Measurements from ENCODE around the gene KIF12. TPM values are rescaled to one million over a fixed set of nuclear protein-coding genes. Genes with fewer than 3 reads are reported as not detected.

KIF12 gene
- total RNA-seq (not detected), polyA plus RNA-seq (not detected), total RNA-seq (0 to 0.09 (median 0) reads per million in 6 experiments)

GRCh38 chr9:114098936-114099668 is at the start of gene KIF12:
KIF12 (minus strand) TSS chr9:114099292; CDS start chr9:114099276, 16 bp downstream.
- Mint-ChIP-seq H3K9me3 (peaks cover 5 to 15% (median 10%) of the 10 kb centered on the region in 9 donors), H3K4me3 (peak within 1 kb of the TSS in 9 of 10 donors; percentile 32 to 76 (median 55)), H3K27me3 (peaks cover 22 to 58% (median 40%) of the 10 kb centered on the region in 5 donors), H3K4me1 (peaks cover 6 to 13% (median 12%) of the 10 kb centered on the region in 4 donors), H3K27ac (peak within 1 kb of the TSS in 1 of 10 donors; percentile 24), H3K36me3 (peaks cover 0 to 10% (median 2%) of the 10 kb centered on the region in 3 donors)
- DNase-seq (peak in 1 of 10 donors; percentile 45), ATAC-seq (no peak)
- POLR2A ChIA-PET, result no interaction called here

- Mint-ChIP-seq H3K4me1 (no peaks in the 10 kb centered on the region), H3K27ac (no peak overlapping the region), H3K36me3 (no peaks in the 10 kb centered on the region), H3K9me3 (no peaks in the 10 kb centered on the region), H3K27me3 (peaks cover 17 to 58% (median 43%) of the 10 kb centered on the region in 5 donors), H3K4me3 (no peak overlapping the region)
- DNase-seq, result peak in 1 of 10 donors; percentile 7
- ATAC-seq, result no peak
- POLR2A ChIA-PET, result no interaction called here
Observed at GRCh38 chr9:114146735-114147134, 47.6 kb upstream of the KIF12 start.

- H3K4me3 Mint-ChIP-seq, result no peak overlapping the region
- DNase-seq (no peak), ATAC-seq (no peak)
- H3K27ac Mint-ChIP-seq, result no peak overlapping the region
- H3K27me3 Mint-ChIP-seq, result peaks cover 12 to 23% (median 23%) of the 10 kb centered on the region in 5 donors
- no peaks in the 10 kb centered on the region for H3K36me3 Mint-ChIP-seq
- no peaks in the 10 kb centered on the region for H3K4me1 Mint-ChIP-seq
- POLR2A ChIA-PET, result no interaction called here
- H3K9me3 Mint-ChIP-seq, result no peaks in the 10 kb centered on the region
Observed at GRCh38 chr9:114143234-114143633, 44.1 kb upstream of the KIF12 start.

- ATAC-seq (no peak), DNase-seq (no peak)
- H3K4me3 Mint-ChIP-seq, result no peak overlapping the region
- no peaks in the 10 kb centered on the region for H3K9me3 Mint-ChIP-seq
- POLR2A ChIA-PET, result no interaction called here
- H3K36me3 Mint-ChIP-seq, result no peaks in the 10 kb centered on the region
- peaks cover 7 to 30% (median 23%) of the 10 kb centered on the region in 5 donors for H3K27me3 Mint-ChIP-seq
- H3K27ac Mint-ChIP-seq, result no peak overlapping the region
- H3K4me1 Mint-ChIP-seq, result no peaks in the 10 kb centered on the region
Observed at GRCh38 chr9:114141553-114142402, 42.7 kb upstream of the KIF12 start.

- POLR2A ChIA-PET, result no interaction called here
- H3K36me3 Mint-ChIP-seq, result no peaks in the 10 kb centered on the region
- H3K4me1 Mint-ChIP-seq, result no peaks in the 10 kb centered on the region
- no peak for ATAC-seq
- H3K27ac Mint-ChIP-seq, result no peak overlapping the region
- H3K4me3 Mint-ChIP-seq, result no peak overlapping the region
- H3K27me3 Mint-ChIP-seq, result peaks cover 5 to 24% (median 20%) of the 10 kb centered on the region in 5 donors
- DNase-seq, result no peak
- H3K9me3 Mint-ChIP-seq, result no peaks in the 10 kb centered on the region
Observed at GRCh38 chr9:114140850-114141249, 41.8 kb upstream of the KIF12 start.

GRCh38 chr9:114140401-114140800 is 41.3 kb upstream of the KIF12 start:
- H3K36me3 Mint-ChIP-seq, result no peaks in the 10 kb centered on the region
- H3K27me3 Mint-ChIP-seq, result peaks cover 5 to 26% (median 24%) of the 10 kb centered on the region in 5 donors
- H3K4me3 Mint-ChIP-seq, result no peak overlapping the region
- no peaks in the 10 kb centered on the region for H3K9me3 Mint-ChIP-seq
- POLR2A ChIA-PET, result no interaction called here
- H3K4me1 Mint-ChIP-seq, result no peaks in the 10 kb centered on the region
- H3K27ac Mint-ChIP-seq, result no peak overlapping the region
- no peak for DNase-seq
- ATAC-seq, result no peak

- H3K27me3 Mint-ChIP-seq, result peaks cover 7 to 28% (median 23%) of the 10 kb centered on the region in 5 donors
- ATAC-seq (no peak), DNase-seq (no peak)
- POLR2A ChIA-PET, result interaction anchor here (0.6 kb wide), 1 partner anchor 254 kb away, joined by 3 read pairs; no protein-coding TSS in a partner anchor
- H3K27ac Mint-ChIP-seq, result no peak overlapping the region
- no peaks in the 10 kb centered on the region for H3K4me1 Mint-ChIP-seq
- no peaks in the 10 kb centered on the region for H3K36me3 Mint-ChIP-seq
- H3K9me3 Mint-ChIP-seq, result no peaks in the 10 kb centered on the region
- H3K4me3 Mint-ChIP-seq, result no peak overlapping the region
Observed at GRCh38 chr9:114139071-114139470, 40.0 kb upstream of the KIF12 start.

GRCh38 chr9:114138552-114138971 is 39.5 kb upstream of the KIF12 start:
- ATAC-seq (no peak), DNase-seq (no peak)
- POLR2A ChIA-PET, result interaction anchor here (0.6 kb wide), 1 partner anchor 255 kb away, joined by 3 read pairs; no protein-coding TSS in a partner anchor
- H3K4me1 Mint-ChIP-seq, result no peaks in the 10 kb centered on the region
- H3K27me3 Mint-ChIP-seq, result peaks cover 7 to 25% (median 21%) of the 10 kb centered on the region in 5 donors
- no peak overlapping the region for H3K27ac Mint-ChIP-seq
- H3K36me3 Mint-ChIP-seq, result no peaks in the 10 kb centered on the region
- H3K4me3 Mint-ChIP-seq, result no peak overlapping the region
- no peaks in the 10 kb centered on the region for H3K9me3 Mint-ChIP-seq

- ATAC-seq, result no peak
- DNase-seq, result no peak
- POLR2A ChIA-PET, result no interaction called here
- Mint-ChIP-seq H3K27ac (no peak overlapping the region), H3K27me3 (peaks cover 10 to 23% (median 21%) of the 10 kb centered on the region in 5 donors), H3K9me3 (no peaks in the 10 kb centered on the region), H3K36me3 (no peaks in the 10 kb centered on the region), H3K4me3 (no peak overlapping the region), H3K4me1 (no peaks in the 10 kb centered on the region)
Observed at GRCh38 chr9:114137831-114138230, 38.7 kb upstream of the KIF12 start.

GRCh38 chr9:114134827-114135396 is 35.8 kb upstream of the KIF12 start:
- Mint-ChIP-seq H3K36me3 (no peaks in the 10 kb centered on the region), H3K4me3 (no peak overlapping the region), H3K4me1 (peaks cover 0 to 1% (median 0%) of the 10 kb centered on the region in 4 donors), H3K27me3 (peaks cover 9 to 35% (median 21%) of the 10 kb centered on the region in 5 donors), H3K27ac (no peak overlapping the region), H3K9me3 (peaks cover 0 to 5% (median 0%) of the 10 kb centered on the region in 9 donors)
- no peak for DNase-seq
- ATAC-seq, result no peak
- POLR2A ChIA-PET, result no interaction called here

GRCh38 chr9:114132550-114132918 is 33.4 kb upstream of the KIF12 start:
- peaks cover 10 to 46% (median 28%) of the 10 kb centered on the region in 5 donors for H3K27me3 Mint-ChIP-seq
- DNase-seq (no peak), ATAC-seq (no peak)
- POLR2A ChIA-PET, result no interaction called here
- H3K9me3 Mint-ChIP-seq, result peaks cover under 1 to 14% (median 5%) of the 10 kb centered on the region in 9 donors
- H3K4me3 Mint-ChIP-seq, result no peak overlapping the region
- H3K27ac Mint-ChIP-seq, result no peak overlapping the region
- peaks cover 0 to 1% (median 0%) of the 10 kb centered on the region in 4 donors for H3K4me1 Mint-ChIP-seq
- H3K36me3 Mint-ChIP-seq, result peaks cover 0 to under 1% (median 0%) of the 10 kb centered on the region in 3 donors

GRCh38 chr9:114131808-114132549 is 32.9 kb upstream of the KIF12 start:
- Mint-ChIP-seq H3K4me1 (peaks cover 0 to 3% (median 0%) of the 10 kb centered on the region in 4 donors), H3K36me3 (peaks cover 0 to 6% (median 3%) of the 10 kb centered on the region in 3 donors), H3K9me3 (peaks cover 4 to 20% (median 8%) of the 10 kb centered on the region in 9 donors), H3K27ac (no peak overlapping the region), H3K27me3 (peaks cover 14 to 46% (median 29%) of the 10 kb centered on the region in 5 donors), H3K4me3 (no peak overlapping the region)
- POLR2A ChIA-PET, result no interaction called here
- no peak for DNase-seq
- ATAC-seq, result no peak

Data from naive thymus-derived CD8-positive, alpha-beta T cell (primary cell).